Natural killer cell (primary cell): ENCODE data around the gene EGFR. TPM values are rescaled to one million over a fixed set of nuclear protein-coding genes. Genes with fewer than 3 reads are reported as not detected.

ENCODE experiments used
- ATAC-seq, 3 donors: fragments of 150-1000 bp in 2 of 3; fragments of 200-7000 bp in 1 of 3; cut with Tn5 transposase; 1 replicate in 1 of 3; 2 replicates in 2 of 3; pipeline ENCODE4 v1.10.0; 2021; ENCODE audit warnings: mild to moderate bottlenecking in 2 of 3, moderate library complexity in 2 of 3
- DNase-seq, 2 donors: peaks; one replicate each; pipeline versions ENCODE4 v3.0.0 to v3.0.0-alpha.2; 2013 to 2021; ENCODE audit warnings: mixed read lengths in 1 of 2
- H3K27ac ChIP-seq: one replicate; pipeline ENCODE4 v1.5.1; 2013; ENCODE audit warnings: mild to moderate bottlenecking, low read length
- H3K27me3 ChIP-seq: one replicate; pipeline ENCODE4 v1.6.1; 2013; ENCODE audit warnings: low read length; ENCODE audit not compliant: control insufficient read depth, insufficient read depth
- H3K36me3 ChIP-seq: one replicate; pipeline ENCODE4 v1.6.1; 2013; ENCODE audit warnings: low read length; ENCODE audit not compliant: control insufficient read depth, insufficient read depth
- H3K4me1 ChIP-seq: one replicate; pipeline ENCODE4 v1.6.1; 2013; ENCODE audit warnings: low read length; ENCODE audit not compliant: control insufficient read depth, insufficient read depth
- H3K4me3 ChIP-seq: one replicate; pipeline ENCODE4 v1.5.1; 2013; ENCODE audit warnings: low read length
- H3K9me3 ChIP-seq: one replicate; pipeline ENCODE4 v1.6.1; 2013; ENCODE audit warnings: low read length; ENCODE audit not compliant: control insufficient read depth, insufficient read depth
- H3K27ac Mint-ChIP-seq, 2 donors: one replicate each; pipeline ENCODE4 v1.8.0; 2022; ENCODE audit warnings: mild to moderate bottlenecking in 2 of 2, mixed read lengths in 2 of 2, moderate library complexity in 1 of 2
- H3K27me3 Mint-ChIP-seq, 2 donors: one replicate each; pipeline ENCODE4 v1.8.0; 2022; ENCODE audit warnings: low read depth in 2 of 2, mixed read lengths in 2 of 2
- H3K36me3 Mint-ChIP-seq: one replicate; pipeline ENCODE4 v1.8.0; 2022; ENCODE audit warnings: mixed read lengths
- H3K4me1 Mint-ChIP-seq, 2 donors: one replicate each; pipeline ENCODE4 v1.8.0; 2022; ENCODE audit warnings: mixed read lengths in 2 of 2
- H3K4me3 Mint-ChIP-seq: one replicate; pipeline ENCODE4 v1.8.0; 2022; ENCODE audit warnings: mild to moderate bottlenecking, moderate library complexity, mixed read lengths
- H3K9me3 Mint-ChIP-seq, 2 donors: one replicate each; pipeline ENCODE4 v1.8.0; 2022; ENCODE audit warnings: mixed read lengths in 2 of 2
- WGBS: methylation state at CpG from one replicate; pipeline ENCODE4 v1.1.7; 2013; ENCODE audit warnings: missing lambda C conversion rate; ENCODE audit not compliant: insufficient coverage; 5-methylcytosine and 5-hydroxymethylcytosine counted together
- intact Hi-C: fragments of 100-400 bp; cut with micrococcal nuclease; formaldehyde crosslinking; loops from one replicate; pipeline ENCODE4 v1.14.2; 2022
- total RNA-seq, 4 donors: library from RNA; stranded (reverse); fragments of 120-200 nt in 1 of 4; gene quantifications; one replicate each; pipeline versions ENCODE4 v1.2.3 to v1.2.4, GENCODE V29; 2013 to 2022
- TF ChIP-seq, protein P1 (sequence below): fragments of 200-600 bp; IDR thresholded peaks from one replicate; pipeline ENCODE4 v1.8.0; 2022; ENCODE audit warnings: antibody characterized with exemption

The EGFR gene
- total RNA-seq, 3 donors from 2014 or later (not counting 1 experiment from before 2014, with no cell fraction given) = not detected

GRCh38 chr7:55021053-55021452 lies 2.2 kb downstream of the EGFR start:
- Mint-ChIP-seq H3K4me1 (no peaks in the 10 kb centered on the region), H3K9me3 (peaks cover 0 to 4% of the 10 kb centered on the region in 2 donors), H3K27me3 (peaks cover 33 to 43% of the 10 kb centered on the region in 2 donors), H3K27ac (no peak overlapping the region), H3K4me3 (no peak overlapping the region), H3K36me3 (no peaks in the 10 kb centered on the region)
- peaks cover 21% of the 10 kb centered on the region for H3K27me3 ChIP-seq
- no peaks in the 10 kb centered on the region for H3K9me3 ChIP-seq
- intact Hi-C loops = no loop called here
- peaks cover 9% of the 10 kb centered on the region for H3K4me1 ChIP-seq
- ATAC-seq = no peak
- DNase-seq = no peak
- no peak overlapping the region for H3K4me3 ChIP-seq
- 86% methylated on average over 9 of the region's 9 CpGs for WGBS
- H3K27ac ChIP-seq = no peak overlapping the region
- H3K36me3 ChIP-seq = no peaks in the 10 kb centered on the region
- TF ChIP-seq, protein P1, sequence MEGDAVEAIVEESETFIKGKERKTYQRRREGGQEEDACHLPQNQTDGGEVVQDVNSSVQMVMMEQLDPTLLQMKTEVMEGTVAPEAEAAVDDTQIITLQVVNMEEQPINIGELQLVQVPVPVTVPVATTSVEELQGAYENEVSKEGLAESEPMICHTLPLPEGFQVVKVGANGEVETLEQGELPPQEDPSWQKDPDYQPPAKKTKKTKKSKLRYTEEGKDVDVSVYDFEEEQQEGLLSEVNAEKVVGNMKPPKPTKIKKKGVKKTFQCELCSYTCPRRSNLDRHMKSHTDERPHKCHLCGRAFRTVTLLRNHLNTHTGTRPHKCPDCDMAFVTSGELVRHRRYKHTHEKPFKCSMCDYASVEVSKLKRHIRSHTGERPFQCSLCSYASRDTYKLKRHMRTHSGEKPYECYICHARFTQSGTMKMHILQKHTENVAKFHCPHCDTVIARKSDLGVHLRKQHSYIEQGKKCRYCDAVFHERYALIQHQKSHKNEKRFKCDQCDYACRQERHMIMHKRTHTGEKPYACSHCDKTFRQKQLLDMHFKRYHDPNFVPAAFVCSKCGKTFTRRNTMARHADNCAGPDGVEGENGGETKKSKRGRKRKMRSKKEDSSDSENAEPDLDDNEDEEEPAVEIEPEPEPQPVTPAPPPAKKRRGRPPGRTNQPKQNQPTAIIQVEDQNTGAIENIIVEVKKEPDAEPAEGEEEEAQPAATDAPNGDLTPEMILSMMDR = no peak

GRCh38 chr7:55022002-55022985 lies 3.5 kb downstream of the EGFR start:
- Mint-ChIP-seq H3K27ac (no peak overlapping the region), H3K27me3 (peaks cover 31 to 37% of the 10 kb centered on the region in 2 donors), H3K36me3 (no peaks in the 10 kb centered on the region), H3K4me1 (no peaks in the 10 kb centered on the region), H3K4me3 (no peak overlapping the region), H3K9me3 (peaks cover 0 to 4% of the 10 kb centered on the region in 2 donors)
- Histone ChIP-seq H3K27ac (no peak overlapping the region), H3K4me1 (peaks cover 9% of the 10 kb centered on the region), H3K4me3 (no peak overlapping the region), H3K9me3 (no peaks in the 10 kb centered on the region), H3K36me3 (no peaks in the 10 kb centered on the region), H3K27me3 (peaks cover 21% of the 10 kb centered on the region)
- WGBS = 93% methylated on average over 15 of the region's 17 CpGs
- intact Hi-C loops = no loop called here
- DNase-seq (no peak), ATAC-seq (no peak)
- TF ChIP-seq, protein P1 = no peak

DNA sequence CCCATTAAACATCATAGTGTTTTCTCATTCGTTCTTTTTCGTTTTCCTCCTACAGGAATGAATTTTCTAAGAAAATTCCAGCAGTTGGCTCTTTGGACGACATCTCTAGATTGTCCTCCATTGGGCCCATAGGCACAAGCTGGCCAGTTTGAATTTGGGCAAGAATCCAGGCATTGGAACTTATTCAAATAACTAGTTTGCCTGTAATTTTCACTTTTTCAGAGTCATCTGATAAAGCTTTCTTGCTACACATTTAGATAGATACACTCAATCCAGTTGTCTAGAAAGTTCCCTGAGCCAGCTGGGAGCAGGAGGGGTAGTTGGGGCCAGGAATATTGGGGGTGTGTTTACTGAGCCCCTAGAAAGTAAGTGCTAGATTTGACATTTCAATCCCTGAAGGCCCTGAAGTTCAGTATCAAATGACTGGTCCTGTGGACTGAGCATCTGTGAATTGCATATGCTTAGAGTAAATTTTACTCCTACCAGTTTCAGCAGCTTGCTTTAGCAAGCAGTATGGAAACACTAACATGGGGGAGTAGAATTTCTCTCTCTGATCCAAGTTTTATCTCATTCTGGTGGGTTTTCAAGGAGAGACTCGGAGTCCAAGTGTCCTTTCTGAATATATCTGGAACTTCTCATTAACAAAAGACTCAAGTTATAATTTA lies 5.2 kb downstream of the EGFR start:
- H3K27ac Mint-ChIP-seq = no peak overlapping the region
- intact Hi-C loops = no loop called here
- TF ChIP-seq, protein P1 = no peak

More for the DNA sequence above, 5.2 kb downstream of the EGFR start:
- H3K4me1 ChIP-seq = peaks cover 5% of the 10 kb centered on the region
- DNase-seq (no peak), ATAC-seq (no peak)
- Mint-ChIP-seq H3K27me3 (peaks cover 24 to 27% of the 10 kb centered on the region in 2 donors), H3K9me3 (peaks cover 0 to 4% of the 10 kb centered on the region in 2 donors), H3K36me3 (no peaks in the 10 kb centered on the region), H3K4me1 (no peaks in the 10 kb centered on the region), H3K4me3 (no peak overlapping the region)
- H3K9me3 ChIP-seq = no peaks in the 10 kb centered on the region
- peaks cover 10% of the 10 kb centered on the region for H3K27me3 ChIP-seq
- H3K4me3 ChIP-seq = no peak overlapping the region
- no peak overlapping the region for H3K27ac ChIP-seq
- 87% methylated on average over 4 of the region's 4 CpGs for WGBS
- H3K36me3 ChIP-seq = no peaks in the 10 kb centered on the region
